Femur (tissue), 1 donor: ENCODE results near the gene TUBD1.
A peak's percentile ranks its signal among the peaks of the same experiment; 100 is the strongest.
"Not testable (repeated sequence)": the region's sequence is repeated elsewhere in the genome, so short reads cannot be mapped to it uniquely, and the experiment has no call there.

Experiments used
- DNase-seq: peaks from one replicate; pipeline ENCODE4 v3.0.0-alpha.2; 2017

TUBD1 gene

GRCh38 chr17:59873414-59873813 is 19.3 kb downstream of the TUBD1 start:
- not testable (repeated sequence) for DNase-seq

GRCh38 chr17:59872351-59872750 is 20.4 kb downstream of the TUBD1 start:
- DNase-seq, result no peak

GRCh38 chr17:59870482-59870881 is 22.3 kb downstream of the TUBD1 start:
- no peak for DNase-seq

GRCh38 chr17:59869941-59870218 is 22.9 kb downstream of the TUBD1 start:
- no peak for DNase-seq

DNA sequence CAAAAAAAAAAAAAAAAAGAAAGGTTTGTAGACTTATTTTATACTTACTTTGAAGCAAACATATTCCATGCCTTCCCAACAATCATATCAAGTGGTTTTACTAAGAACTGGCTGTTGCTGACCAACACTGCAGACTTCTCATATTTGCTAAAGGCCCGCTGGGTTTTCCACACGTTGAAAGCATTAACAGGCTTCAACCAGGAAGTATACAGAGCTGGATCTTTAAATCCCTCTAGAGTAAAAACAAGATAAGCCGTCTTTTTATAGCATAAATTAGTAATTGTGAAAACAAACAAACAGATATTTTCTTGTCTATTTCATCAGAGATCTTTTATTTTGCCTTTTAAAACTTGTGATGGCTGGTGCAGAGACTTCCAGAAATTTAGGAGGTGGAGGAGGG is 29.1 kb downstream of the TUBD1 start:
- DNase-seq, result no peak

DNA sequence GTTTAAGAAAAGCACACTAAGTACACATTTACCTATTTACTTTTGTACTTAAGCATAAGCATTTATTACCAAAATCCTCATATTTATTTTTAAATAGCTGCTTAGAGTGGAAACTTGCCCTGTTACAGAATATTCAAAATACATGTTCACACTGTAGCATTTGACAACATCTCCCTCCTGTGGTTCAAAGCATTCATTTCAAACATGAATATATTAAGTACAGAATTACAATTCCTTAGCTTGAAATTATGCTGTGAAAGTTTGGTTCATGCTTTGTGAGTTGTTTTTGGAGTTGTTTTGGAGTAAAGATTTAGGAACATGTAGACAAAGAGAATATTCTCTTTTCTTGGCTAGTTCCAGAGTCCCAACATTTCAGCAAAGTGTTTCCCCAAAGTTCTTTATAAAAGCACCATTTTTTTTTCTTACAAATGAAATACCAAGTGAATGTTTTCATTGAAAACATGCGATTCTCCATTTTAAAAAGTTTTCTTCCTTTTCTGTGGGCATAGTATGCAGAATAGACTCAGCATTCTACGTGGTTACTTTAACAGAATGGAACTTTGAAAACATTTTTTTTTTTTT is 33.2 kb downstream of the TUBD1 start:
- no peak for DNase-seq

GRCh38 chr17:59858932-59859331 is 33.8 kb downstream of the TUBD1 start:
- no peak for DNase-seq

DNA sequence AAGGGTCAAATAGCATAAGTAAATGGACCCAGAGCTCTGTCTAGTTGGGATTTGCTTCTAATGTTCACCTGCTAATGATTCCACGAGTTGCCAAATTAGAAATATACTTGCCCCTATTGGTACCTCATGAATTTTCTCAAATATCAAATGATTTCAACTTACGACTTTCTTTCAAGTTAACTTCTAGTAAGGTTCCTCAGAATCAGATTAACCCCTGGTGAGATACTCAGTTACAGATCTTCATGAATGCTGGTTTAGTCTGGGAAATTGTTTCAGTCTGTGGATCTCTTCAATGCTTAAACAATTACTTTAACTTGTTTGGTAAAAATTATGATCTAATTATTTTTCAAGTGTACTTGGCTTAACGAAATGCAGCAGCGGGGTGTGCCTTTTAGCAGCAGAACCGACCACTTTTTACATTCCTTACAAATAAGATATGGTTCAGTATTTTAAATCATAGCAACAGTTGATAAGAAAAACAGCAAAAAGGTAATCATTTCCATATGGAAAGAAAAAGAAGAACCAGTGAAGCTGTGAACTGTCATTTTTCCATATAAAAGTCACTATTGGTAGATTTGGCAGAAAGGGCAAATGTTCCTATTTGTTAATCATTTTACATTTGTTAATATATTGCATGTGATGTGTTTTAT is 34.5 kb downstream of the TUBD1 start:
- DNase-seq, result no peak

DNA sequence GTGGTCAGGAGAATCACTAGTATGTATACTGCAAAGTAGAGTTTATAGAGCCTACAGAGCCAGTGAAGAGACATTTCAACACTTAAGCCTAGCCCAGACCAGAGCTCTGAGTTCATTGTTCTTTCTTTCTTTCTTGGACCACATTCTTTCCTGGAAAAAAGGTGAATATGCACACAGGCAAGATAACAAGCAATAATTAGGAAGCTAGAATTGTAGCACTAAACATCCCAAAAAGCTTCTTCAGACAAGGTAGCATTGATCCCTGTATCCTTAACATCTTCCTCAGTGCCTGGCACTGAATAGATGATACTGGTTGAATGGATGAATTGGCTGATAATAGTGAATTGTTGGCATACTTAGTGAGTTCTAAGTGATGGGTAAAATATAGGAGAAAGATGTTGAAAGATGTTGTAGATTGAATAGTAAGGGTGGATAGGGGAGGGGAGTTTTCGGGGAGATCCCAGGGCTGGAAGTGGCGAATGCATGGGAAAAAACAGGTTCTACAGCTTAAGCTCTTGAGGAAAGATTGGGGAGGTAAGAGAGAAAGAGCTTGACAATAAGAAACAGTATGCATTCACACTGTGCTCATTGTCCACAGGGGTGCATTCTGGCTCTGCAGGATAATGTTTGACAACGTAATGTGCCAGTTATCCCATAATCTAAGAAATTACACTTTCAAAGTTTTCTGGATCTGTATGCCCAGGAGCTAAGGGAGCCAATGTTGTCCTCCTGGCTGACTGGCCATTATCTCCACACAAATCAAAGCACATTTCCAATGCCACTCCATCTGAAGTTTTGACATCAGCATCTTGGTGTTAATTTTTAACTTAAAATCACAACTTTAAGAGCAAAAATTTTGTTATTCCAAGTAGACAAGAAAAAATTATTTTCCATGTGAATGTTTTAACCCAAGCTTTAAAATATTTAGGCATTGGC is 35.6 kb downstream of the TUBD1 start:
- no peak for DNase-seq

DNA sequence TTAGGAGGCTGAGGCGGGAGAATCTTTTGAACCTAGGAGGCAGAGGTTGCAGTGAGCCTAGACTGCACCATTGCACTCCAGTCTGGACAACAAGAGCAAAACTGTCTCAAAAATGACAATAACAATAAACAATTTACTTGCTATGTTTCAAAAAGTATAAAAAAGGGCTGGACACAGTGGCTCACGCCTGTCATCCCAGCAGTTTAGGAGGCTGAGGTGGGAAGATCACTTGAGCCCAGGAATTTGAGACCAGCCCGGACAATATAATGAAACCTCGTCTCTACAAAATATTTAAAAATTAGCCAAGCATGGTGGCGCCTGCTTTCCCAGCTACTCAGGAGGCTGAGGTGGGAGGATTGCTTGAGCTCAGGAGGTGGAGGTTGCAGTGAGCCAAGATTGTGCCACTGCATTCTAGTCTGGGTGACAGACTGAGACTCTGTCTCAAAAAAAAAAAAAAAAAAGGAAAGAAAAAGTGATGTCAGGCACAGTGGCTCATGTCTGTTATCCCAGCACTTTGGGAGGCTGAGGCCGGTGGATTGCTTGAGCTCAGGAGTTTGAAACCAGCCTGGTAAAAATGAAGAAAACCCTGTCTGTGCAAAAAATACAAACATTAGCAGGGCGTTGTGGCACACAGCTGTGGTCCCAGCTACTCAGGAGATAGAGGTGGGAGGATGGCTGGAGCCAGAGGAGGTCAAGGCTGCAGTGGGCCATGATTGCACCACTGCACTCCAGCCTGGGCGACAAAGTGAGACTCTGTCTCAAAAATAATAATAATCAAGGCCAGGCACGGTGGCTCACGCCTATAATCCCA is 38.6 kb downstream of the TUBD1 start:
- DNase-seq, result not testable (repeated sequence)

DNA sequence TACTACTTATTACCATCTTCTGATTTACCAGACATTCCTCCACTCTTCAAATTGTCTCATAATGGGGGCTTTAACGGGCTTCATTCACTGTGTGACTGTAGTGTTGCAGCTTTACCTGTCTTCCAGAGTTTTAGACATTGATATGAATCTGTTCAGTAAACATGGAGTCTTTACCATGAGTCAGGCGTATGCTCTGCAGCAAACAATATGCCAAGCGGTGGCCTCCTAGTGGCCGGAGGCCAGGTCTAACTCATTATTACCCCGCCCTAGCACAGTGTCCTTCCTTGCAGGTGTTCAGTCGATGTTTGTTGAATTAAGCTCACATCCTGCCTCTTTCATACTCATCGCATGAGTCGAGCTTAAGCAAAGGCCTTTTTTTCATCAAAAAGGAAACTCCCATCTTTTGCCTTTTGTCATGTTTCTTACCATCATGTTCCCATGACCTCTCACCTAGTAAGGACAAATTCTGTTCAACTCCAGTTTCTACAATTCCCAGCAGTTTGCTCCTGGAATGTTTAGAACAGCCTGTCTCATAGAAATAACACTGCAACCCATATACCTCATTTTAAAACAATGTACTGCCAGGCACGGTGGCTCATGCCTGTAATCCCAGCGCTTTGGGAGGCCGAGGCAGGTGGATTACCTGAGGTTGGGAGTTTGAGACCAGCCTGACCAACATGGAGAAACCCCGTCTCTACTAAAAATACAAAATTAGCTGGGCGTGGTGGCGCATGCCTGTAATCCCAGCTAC is 39.4 kb downstream of the TUBD1 start:
- DNase-seq, result no peak

DNA sequence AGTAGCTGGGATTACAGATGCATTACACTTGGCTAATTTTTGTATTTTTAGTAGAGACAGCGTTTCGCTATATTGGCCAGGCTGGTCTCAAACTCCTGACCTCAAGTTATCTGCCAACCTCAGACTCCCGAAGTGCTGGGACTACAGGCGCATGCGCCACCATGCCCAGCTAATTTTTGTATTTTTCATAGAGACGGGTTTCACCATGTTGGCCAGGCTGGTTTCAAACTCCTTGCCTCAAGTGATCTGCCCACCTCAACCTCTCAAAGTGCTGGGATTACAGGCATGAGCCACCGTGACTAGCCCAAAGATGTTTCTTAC is 39.9 kb downstream of the TUBD1 start:
- DNase-seq, result not testable (repeated sequence)

DNA sequence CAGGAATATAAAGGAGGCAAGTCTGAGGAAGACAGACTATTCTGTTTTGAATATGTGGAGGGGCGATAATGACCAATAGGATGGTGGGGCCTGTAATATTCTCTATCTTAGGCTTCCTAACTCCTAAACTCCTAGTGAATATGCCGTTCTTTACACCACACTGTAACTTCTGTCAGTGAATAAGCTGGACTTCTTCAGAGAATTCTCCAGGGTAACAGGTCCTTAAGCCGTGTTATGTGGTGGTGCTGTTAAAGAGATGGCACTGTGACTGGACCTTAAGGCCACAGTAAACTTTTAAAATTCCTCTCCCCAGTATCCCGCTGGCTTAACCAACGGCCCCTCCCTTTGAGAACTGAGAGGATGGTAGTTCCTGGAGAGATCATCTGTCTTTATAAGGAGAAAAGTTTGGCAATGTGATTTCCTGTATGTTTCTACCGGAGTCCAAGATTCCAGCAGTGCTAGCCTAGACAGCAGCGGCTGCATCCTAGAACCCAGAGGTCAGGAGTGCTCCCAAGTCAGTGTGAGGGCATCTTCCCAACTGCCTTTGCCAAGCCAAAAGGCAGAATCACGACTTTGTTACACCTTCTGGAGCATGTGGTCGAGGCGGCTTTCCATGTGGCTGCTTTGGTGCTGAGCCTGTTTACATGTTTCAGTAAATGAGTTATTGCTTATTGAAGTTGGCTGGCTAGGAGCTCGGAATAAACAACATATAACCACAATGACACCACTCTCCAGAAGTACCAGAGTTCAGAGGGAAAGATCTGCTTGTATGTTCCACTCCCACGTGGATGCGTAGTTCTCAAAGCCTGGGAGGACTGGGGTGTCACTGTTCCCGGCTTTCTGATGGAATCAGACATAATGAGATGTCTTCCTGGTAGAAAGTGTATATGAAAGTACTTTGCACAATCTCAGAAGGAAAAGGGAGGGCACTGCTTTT is 41.0 kb downstream of the TUBD1 start:
- DNase-seq, result peak; percentile 63

DNA sequence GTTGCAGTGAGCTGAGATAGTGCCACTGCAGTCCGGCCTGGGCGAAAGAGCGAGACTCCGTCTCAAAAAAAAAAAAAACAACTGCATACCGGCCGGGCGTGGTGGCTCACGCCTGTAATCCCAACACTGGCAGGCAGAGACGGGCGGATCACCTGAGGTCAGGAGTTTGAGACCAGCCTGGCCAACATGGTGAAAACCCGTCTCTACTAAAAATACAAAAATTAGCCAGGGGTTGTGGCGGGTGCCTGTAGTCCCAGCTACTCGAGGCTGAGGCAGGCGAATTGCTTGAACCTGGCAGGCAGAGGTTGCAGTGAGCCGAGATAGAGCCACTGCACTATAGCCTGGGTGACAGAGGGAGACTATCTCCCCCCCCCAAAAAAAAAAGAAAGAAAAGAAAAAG is 42.4 kb downstream of the TUBD1 start:
- DNase-seq, result not testable (repeated sequence)

DNA sequence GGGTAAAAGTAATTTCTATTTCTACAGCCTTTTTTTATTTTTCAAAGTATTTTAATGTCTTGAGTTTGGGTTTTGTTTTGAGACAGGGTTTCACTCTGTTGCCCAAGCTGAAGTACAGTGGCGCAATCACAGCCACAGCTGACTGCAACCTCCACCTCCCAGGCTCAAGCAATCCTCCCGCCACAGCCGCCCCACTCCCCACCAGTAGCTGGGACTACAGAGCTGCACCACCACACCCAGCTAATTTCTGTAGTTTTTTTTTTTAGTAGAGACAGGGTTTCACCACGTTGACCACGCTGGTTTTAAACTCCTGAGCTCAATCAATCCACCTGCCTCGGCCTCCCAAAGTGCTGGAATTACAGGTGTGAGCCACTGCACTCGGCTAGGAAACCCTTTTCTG is 44.0 kb downstream of the TUBD1 start:
- DNase-seq, result no peak

DNA sequence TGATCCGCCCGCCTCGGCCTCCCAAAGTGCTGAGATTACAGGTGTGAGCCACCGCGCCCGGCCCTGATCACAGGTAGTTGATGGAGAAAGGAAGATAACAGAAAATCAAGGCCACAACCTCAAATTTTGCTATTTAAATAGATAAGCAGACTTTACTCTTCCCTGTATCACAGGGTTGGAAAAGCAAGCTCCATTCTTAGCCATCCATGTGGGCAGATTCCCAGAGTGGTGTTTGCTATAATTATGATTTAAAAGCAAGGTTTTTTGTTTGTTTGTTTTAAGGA is 44.4 kb downstream of the TUBD1 start:
- no peak for DNase-seq

DNA sequence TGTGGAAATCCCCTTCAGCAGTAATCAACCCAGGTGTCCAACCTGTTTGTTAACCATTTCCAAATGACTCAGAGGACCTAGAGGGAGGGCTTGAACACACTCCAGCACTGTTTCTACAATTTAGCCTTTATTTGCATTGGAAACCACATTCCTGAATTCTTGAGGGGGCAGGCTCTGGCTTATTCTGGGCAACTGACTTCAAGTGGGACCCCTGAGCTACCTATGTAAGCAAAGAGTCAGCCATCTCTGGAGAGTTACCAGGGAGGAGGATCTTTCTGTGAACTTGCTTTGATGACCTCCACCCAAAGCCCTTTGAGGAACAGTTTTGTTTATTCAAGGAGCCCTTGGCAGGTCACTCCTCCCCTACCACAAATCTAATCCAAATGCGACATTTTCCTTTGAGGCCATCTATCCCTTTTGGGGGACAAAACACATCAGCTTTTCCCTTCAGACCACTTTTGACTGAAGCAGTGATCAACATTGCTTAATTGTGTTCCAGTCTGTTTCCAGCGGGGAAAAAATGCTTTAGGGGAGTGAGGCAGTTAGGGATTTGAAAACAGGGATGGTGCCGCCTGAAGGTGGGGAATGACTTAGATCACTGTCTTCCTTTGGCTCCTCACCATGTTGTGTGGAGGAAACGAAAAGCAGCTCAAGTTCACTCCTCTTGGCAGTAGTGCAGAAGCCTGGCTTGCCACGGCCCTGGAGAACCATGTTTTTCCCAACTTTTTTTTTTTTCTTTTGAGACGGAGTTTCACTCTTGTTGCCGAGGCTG is 46.2 kb downstream of the TUBD1 start:
- peak; percentile 77 for DNase-seq

GRCh38 chr17:59845595-59846393 is 46.9 kb downstream of the TUBD1 start:
- DNase-seq, result peak; percentile 57

GRCh38 chr17:59844884-59845594 is 47.7 kb downstream of the TUBD1 start:
- no peak for DNase-seq
